Measurements from ENCODE around the gene FBXO46. TPM values are rescaled to one million over a fixed set of nuclear protein-coding genes. Genes with fewer than 3 reads are reported as not detected.
"Not testable (repeated sequence)": the region's sequence is repeated elsewhere in the genome, so short reads cannot be mapped to it uniquely, and the experiment has no call there.

The FBXO46 gene
- total RNA-seq, 2 experiments from 2014 or later, result 27.5 to 32.2 TPM

- ChIA-PET POLR2A (interaction anchor here (1.0 to 2.2 kb wide), 2 partner anchors 12 to 37 kb away, joined by 3 to 13 read pairs; no protein-coding TSS in a partner anchor), CTCF (ENCODE audit: unreplicated experiment) (interaction anchor here (0.6 kb wide), 2 partner anchors 36 to 41 kb away, joined by 3 to 5 read pairs; no protein-coding TSS in a partner anchor)
- Histone ChIP-seq H2AFZ (ENCODE audit: low read length) (no peak overlapping the region; the same call in 1 of the 2 replicates), H3K36me3 (ENCODE audit: insufficient read depth, low read length) (no peaks in the 10 kb centered on the region), H4K20me1 (ENCODE audit: insufficient read depth, low read length) (no peaks in the 10 kb centered on the region), H3K79me2 (ENCODE audit: insufficient read depth, low read depth, low read length) (peaks cover 33% of the 10 kb centered on the region; the same call in 1 of the 2 replicates), H3K4me3 (ENCODE audit: low read depth, low read length, poor library complexity, severe bottlenecking) (peak overlapping the region; percentile 97), H3K9me2 (ENCODE audit: insufficient read depth, low read length) (no peaks in the 10 kb centered on the region), H3K4me1 (ENCODE audit: insufficient read depth, low read length, poor library complexity, severe bottlenecking) (peaks cover 11% of the 10 kb centered on the region), H3K4me2 (ENCODE audit: low read length) (peak overlapping the region; percentile 85), H3K9me3 (ENCODE audit: low read length) (no peaks in the 10 kb centered on the region), H3K27ac (ENCODE audit: low read depth, low read length, poor library complexity, severe bottlenecking) (peak overlapping the region; percentile 36)
- intact Hi-C loops (cut with micrococcal nuclease; ENCODE audit: unreplicated experiment), result no loop called here
- no peak for DNase-seq (ENCODE audit: low spot score)
- TF ChIP-seq, protein P1, sequence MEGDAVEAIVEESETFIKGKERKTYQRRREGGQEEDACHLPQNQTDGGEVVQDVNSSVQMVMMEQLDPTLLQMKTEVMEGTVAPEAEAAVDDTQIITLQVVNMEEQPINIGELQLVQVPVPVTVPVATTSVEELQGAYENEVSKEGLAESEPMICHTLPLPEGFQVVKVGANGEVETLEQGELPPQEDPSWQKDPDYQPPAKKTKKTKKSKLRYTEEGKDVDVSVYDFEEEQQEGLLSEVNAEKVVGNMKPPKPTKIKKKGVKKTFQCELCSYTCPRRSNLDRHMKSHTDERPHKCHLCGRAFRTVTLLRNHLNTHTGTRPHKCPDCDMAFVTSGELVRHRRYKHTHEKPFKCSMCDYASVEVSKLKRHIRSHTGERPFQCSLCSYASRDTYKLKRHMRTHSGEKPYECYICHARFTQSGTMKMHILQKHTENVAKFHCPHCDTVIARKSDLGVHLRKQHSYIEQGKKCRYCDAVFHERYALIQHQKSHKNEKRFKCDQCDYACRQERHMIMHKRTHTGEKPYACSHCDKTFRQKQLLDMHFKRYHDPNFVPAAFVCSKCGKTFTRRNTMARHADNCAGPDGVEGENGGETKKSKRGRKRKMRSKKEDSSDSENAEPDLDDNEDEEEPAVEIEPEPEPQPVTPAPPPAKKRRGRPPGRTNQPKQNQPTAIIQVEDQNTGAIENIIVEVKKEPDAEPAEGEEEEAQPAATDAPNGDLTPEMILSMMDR (conservative IDR thresholded peaks at IDR 0.05; ENCODE audit: low read length), result no peak
- TF ChIP-seq EZH2phosphoT487 (IDR thresholded peaks at IDR 0.05; ENCODE audit: borderline replicate concordance, low read depth, low read length), result no peak
- BruUV-seq (replicated peaks), result TSS peak; percentile 66
Measured at GRCh38 chr19:45729800-45730290, 851 bp downstream of the FBXO46 start.

GRCh38 chr19:45728683-45729082, 2.0 kb downstream of the FBXO46 start:
- BruUV-seq (replicated peaks); H3K4me2 ChIP-seq (ENCODE audit: low read length); H4K20me1 ChIP-seq (ENCODE audit: insufficient read depth, low read length); intact Hi-C loops (cut with micrococcal nuclease; ENCODE audit: unreplicated experiment); H3K27ac ChIP-seq (ENCODE audit: low read depth, low read length, poor library complexity, severe bottlenecking); POLR2A ChIA-PET; H3K36me3 ChIP-seq (ENCODE audit: insufficient read depth, low read length); H2AFZ ChIP-seq (ENCODE audit: low read length); H3K9me3 ChIP-seq (ENCODE audit: low read length); H3K9me2 ChIP-seq (ENCODE audit: insufficient read depth, low read length); H3K4me3 ChIP-seq (ENCODE audit: low read depth, low read length, poor library complexity, severe bottlenecking); DNase-seq (ENCODE audit: low spot score); CTCF ChIA-PET (ENCODE audit: unreplicated experiment): not testable (repeated sequence)
- H3K4me1 ChIP-seq (ENCODE audit: insufficient read depth, low read length, poor library complexity, severe bottlenecking), result peaks cover 11% of the 10 kb centered on the region
- H3K79me2 ChIP-seq (ENCODE audit: insufficient read depth, low read depth, low read length), result peaks cover 33% of the 10 kb centered on the region; the same call in 1 of the 2 replicates

DNA sequence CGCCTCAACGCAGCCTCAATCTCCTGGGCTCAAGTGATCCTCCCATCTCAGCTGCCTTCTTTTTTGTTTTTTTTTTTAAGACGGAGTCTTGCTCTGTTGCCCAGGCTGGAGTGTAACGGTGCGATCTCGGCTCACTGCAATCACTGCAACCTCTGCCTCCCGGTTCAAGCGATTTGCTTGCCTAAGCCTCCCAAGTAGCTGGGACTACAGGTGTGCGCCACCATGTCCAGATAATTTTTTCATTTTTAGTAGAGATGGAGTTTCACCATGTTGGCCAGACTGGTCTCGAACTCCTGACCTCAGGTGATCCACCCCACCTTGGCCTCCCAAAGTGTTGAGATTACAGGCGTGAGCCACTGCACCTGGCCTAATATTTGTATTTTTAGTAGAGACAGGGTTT, 10.6 kb downstream of the FBXO46 start:
- POLR2A ChIA-PET, result interaction anchor here (0.6 to 0.7 kb wide), 3 partner anchors 13 to 253 kb away, joined by 3 to 5 read pairs (median 3); no protein-coding TSS in a partner anchor
- not testable (repeated sequence) for H2AFZ ChIP-seq (ENCODE audit: low read length); H3K4me2 ChIP-seq (ENCODE audit: low read length)

More for the DNA sequence above, 10.6 kb downstream of the FBXO46 start:
- H3K4me1 ChIP-seq (ENCODE audit: insufficient read depth, low read length, poor library complexity, severe bottlenecking), result peaks cover 25% of the 10 kb centered on the region
- H4K20me1 ChIP-seq (ENCODE audit: insufficient read depth, low read length); BruUV-seq (replicated peaks); H3K4me3 ChIP-seq (ENCODE audit: low read depth, low read length, poor library complexity, severe bottlenecking); intact Hi-C loops (cut with micrococcal nuclease; ENCODE audit: unreplicated experiment); CTCF ChIA-PET (ENCODE audit: unreplicated experiment); H3K9me3 ChIP-seq (ENCODE audit: low read length); H3K9me2 ChIP-seq (ENCODE audit: insufficient read depth, low read length); DNase-seq (ENCODE audit: low spot score); H3K27ac ChIP-seq (ENCODE audit: low read depth, low read length, poor library complexity, severe bottlenecking): not testable (repeated sequence)
- peaks cover 34% of the 10 kb centered on the region for H3K36me3 ChIP-seq (ENCODE audit: insufficient read depth, low read length)
- H3K79me2 ChIP-seq (ENCODE audit: insufficient read depth, low read depth, low read length), result peaks cover 30% of the 10 kb centered on the region
